Natural killer cell treated with Interleukin-12 subunit alpha and Interleukin-12 subunit beta and Interleukin-15 and Interleukin-18, amount 100 ng/mL, for 72 hours (primary cell): ENCODE results near the gene DENND1C. TPM values are rescaled to one million over a fixed set of nuclear protein-coding genes. Genes with fewer than 3 reads are reported as not detected.
"Not testable (repeated sequence)": the region's sequence is repeated elsewhere in the genome, so short reads cannot be mapped to it uniquely, and the experiment has no call there.

ENCODE experiments used
- ATAC-seq, 2 donors: fragments of 150-1000 bp; cut with Tn5 transposase in 1 of 2; sonication (Bioruptor Pico), chemical (Tn5 transposase) in 1 of 2; 2 replicates each; pipeline ENCODE4 v1.10.0; 2021
- DNase-seq: peaks from one replicate; pipeline ENCODE4 v3.0.0; 2022; ENCODE audit warnings: low spot score
- H3K27ac Mint-ChIP-seq, 2 donors: 1 replicate in 1 of 2; 2 replicates in 1 of 2; pipeline ENCODE4 v1.8.0; 2022; ENCODE audit warnings: mixed read lengths in 2 of 2, mild to moderate bottlenecking in 1 of 2, moderate library complexity in 1 of 2
- H3K27me3 Mint-ChIP-seq, 2 donors: 1 replicate in 1 of 2; 2 replicates in 1 of 2; pipeline ENCODE4 v1.8.0; 2022; ENCODE audit warnings: mixed read lengths in 2 of 2
- H3K36me3 Mint-ChIP-seq: one replicate; pipeline ENCODE4 v1.8.0; 2022; ENCODE audit warnings: mixed read lengths
- H3K4me1 Mint-ChIP-seq, 2 donors: 1 replicate in 1 of 2; 2 replicates in 1 of 2; pipeline ENCODE4 v1.8.0; 2022; ENCODE audit warnings: low read depth in 2 of 2, mixed read lengths in 2 of 2, mild to moderate bottlenecking in 1 of 2
- H3K4me3 Mint-ChIP-seq: one replicate; pipeline ENCODE4 v1.8.0; 2022; ENCODE audit warnings: mixed read lengths
- H3K9me3 Mint-ChIP-seq: 2 replicates; pipeline ENCODE4 v1.8.0; 2022; ENCODE audit warnings: mixed read lengths
- total RNA-seq, 2 donors: library from RNA; stranded (reverse); gene quantifications; one replicate each; pipeline ENCODE4 v1.2.3, GENCODE V29; 2022

Gene DENND1C
- total RNA-seq, 2 donors from 2014 or later: 73.6 to 131 TPM

DNA sequence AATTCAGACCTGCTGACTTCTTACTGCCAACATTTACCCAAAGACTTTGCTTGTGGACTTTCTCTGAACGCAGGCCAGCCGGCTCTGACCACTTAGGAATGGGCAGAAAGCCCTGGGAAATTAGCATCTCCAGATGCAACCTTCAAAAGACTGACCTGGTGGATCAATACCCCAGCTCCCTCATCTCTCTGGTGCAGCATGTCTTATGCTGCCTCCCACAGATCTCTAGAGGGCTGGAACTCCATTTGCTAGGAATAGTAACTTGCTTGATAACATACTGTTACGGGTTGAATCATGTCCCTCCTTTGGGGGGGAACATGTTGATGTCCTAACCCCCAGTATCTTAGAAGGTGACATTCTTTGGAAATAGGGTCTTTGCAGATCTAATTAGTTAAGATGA lies 35.1 kb downstream of the DENND1C start:
- Mint-ChIP-seq H3K4me3 (no peak overlapping the region), H3K4me1 (no peaks in the 10 kb centered on the region), H3K27me3 (no peaks in the 10 kb centered on the region), H3K27ac (no peak overlapping the region), H3K36me3 (no peaks in the 10 kb centered on the region), H3K9me3 (no peaks in the 10 kb centered on the region)
- DNase-seq: no peak
- ATAC-seq: no peak

DNA sequence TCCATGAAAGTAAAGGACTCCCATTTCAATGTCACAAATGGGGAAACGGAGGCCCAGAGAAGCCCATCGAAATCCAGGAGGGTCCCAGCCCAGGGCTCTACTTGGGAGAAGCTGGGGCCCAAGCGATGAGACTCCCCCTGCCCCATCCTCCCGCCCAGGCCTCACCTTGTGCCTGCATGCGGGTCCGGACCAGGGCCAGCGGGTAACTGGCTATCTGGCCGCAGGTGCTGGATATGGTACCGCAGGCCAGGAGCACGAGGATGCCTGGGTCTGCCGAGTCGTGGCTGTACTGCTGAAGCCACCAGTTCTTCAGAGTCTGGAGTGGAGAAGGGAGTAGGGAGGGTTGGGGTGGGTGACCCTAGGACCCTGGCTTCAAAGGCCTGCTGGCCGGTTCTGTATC lies 37.6 kb downstream of the DENND1C start:
- Mint-ChIP-seq H3K4me1 (no peaks in the 10 kb centered on the region), H3K27ac (no peak overlapping the region), H3K27me3 (no peaks in the 10 kb centered on the region), H3K36me3 (no peaks in the 10 kb centered on the region), H3K4me3 (no peak overlapping the region), H3K9me3 (no peaks in the 10 kb centered on the region)
- no peak for ATAC-seq
- DNase-seq: no peak

DNA sequence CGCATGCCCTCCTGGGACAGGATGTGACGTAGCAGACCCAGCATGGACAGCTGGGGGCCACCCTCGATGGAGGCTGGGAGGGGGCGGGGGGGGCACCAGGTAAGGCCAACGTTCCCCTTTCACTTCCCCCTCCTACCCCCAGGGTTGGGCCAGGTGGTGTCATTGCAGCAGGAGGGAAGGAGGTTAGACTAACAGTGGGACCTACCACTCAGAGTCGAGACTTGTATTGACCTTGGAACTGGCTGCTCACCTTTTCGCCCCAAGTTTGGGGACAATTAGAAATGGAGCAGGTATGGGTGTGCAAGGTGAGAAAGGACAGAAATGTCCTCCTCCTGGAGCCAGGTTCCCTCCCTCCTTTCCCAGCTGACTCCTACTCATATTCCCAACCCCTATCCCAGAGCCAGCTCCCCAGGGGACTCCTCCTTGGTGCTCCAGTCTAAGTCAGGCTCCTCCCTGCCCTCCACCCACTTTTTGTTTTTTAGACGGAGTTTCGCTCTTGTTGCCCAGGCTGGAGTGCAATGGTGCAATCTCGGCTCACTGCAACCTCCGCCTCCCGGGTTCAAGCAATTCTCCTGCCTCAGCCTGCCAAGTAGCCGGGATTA lies 39.4 kb downstream of the DENND1C start:
- no peak overlapping the region for H3K27ac Mint-ChIP-seq
- no peak overlapping the region for H3K4me3 Mint-ChIP-seq
- H3K36me3 Mint-ChIP-seq: no peaks in the 10 kb centered on the region
- DNase-seq: no peak
- ATAC-seq: no peak
- H3K4me1 Mint-ChIP-seq: no peaks in the 10 kb centered on the region
- H3K27me3 Mint-ChIP-seq: peaks cover 0 to 3% of the 10 kb centered on the region in 2 donors
- H3K9me3 Mint-ChIP-seq: no peaks in the 10 kb centered on the region

DNA sequence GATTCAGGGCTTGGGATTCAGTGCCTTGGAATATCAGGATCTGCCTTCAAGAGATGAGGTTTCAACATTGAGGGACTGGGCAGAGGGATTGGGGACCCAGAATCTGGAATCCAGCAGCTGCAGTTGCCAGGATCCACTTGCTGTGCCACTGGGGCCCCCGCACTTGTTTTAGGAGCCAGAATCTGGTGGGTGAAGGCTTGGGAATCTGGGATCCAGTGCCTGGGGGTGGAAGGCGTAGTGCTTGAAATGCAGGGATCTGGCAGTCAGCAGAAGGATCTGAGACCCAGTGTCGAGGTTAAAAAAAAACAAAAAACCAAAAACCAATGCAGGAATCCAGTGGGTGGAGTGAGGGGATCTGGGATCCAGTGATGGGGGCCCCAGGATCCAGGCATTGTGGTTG lies 40.7 kb downstream of the DENND1C start:
- Mint-ChIP-seq H3K27me3 (peaks cover 0 to 3% of the 10 kb centered on the region in 2 donors), H3K4me3 (no peak overlapping the region), H3K4me1 (no peaks in the 10 kb centered on the region), H3K27ac (no peak overlapping the region), H3K36me3 (no peaks in the 10 kb centered on the region), H3K9me3 (no peaks in the 10 kb centered on the region)
- ATAC-seq (no peak), DNase-seq (no peak)

DNA sequence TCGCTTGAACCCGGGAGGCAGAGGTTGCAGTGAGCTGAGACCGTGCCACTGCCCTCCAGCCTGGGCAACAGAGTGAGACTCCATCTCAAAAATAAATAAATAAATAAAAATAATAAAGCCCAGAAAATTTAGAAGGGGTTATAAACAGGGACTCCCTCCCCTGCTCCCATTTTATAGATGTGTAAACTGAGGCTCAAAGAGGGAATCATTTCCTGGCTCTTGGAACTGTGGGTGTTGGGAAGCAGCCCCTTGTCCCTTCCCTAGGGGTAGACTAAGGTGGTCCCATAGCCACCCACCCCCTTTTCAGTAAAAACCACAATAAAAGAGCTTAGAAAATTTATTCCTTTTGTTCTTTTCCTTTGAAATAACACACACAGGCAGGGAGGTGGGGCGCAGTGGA lies 41.8 kb downstream of the DENND1C start:
- H3K27ac Mint-ChIP-seq: no peak overlapping the region
- H3K4me1 Mint-ChIP-seq: no peaks in the 10 kb centered on the region
- H3K36me3 Mint-ChIP-seq: no peaks in the 10 kb centered on the region
- DNase-seq: no peak
- H3K27me3 Mint-ChIP-seq: peaks cover 0 to 3% of the 10 kb centered on the region in 2 donors
- no peak for ATAC-seq
- no peak overlapping the region for H3K4me3 Mint-ChIP-seq
- H3K9me3 Mint-ChIP-seq: no peaks in the 10 kb centered on the region

DNA sequence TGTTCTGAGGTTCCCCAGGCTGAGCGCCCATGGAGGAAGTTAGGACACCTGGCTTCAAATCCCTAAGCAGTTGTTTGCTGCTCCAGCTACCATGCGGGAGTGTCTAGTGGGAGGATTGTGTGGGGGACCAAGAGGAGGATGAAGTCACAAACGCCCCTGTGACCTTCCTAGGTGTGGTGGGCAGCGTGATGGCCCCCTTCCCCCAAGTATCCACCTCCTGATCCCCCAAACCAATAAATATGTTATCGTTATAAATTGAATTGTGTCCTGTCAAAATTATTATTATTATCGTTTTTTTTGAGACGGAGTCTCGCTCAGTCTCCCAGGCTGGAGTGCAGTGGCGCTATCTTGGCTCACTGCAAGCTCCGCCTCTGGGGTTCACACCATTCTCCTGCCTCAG lies 47.9 kb downstream of the DENND1C start, which contains the start of gene SLC25A41:
Gene SLC25A41 (minus strand): TSS at position 101 of the 400 bp plus-strand sequence. CDS start 70 bp downstream, at position 31.
- Mint-ChIP-seq H3K36me3 (no peaks in the 10 kb centered on the region), H3K4me3 (no peak within 1 kb of the TSS), H3K27ac (no peak within 1 kb of the TSS), H3K27me3 (peaks cover 0 to 3% of the 10 kb centered on the region in 2 donors), H3K9me3 (no peaks in the 10 kb centered on the region), H3K4me1 (peaks cover 0 to 3% of the 10 kb centered on the region in 2 donors)
- DNase-seq: no peak
- ATAC-seq: no peak

DNA sequence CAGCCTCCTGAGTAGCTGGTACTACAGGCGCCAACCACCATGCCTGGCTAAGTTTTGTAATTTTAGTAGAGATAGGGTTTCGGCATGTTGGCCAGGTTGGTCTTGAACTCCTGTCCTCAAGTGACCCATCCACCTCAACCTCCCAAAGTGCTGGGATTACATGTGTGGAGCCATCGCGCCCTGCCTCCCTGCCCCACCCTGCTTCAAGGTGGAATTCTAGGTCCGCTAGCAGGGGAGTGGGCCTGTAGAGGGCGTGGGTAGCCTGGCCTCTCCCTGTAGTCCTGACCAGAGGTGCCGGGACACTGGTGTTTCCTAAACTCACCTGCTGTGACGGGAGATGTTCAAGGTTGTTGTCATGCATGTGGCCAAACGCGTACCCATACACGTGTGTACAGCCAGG lies 48.4 kb downstream of the DENND1C start:
- Mint-ChIP-seq H3K4me3 (no peak overlapping the region), H3K27ac (no peak overlapping the region), H3K9me3 (no peaks in the 10 kb centered on the region), H3K4me1 (peaks cover 0 to 3% of the 10 kb centered on the region in 2 donors), H3K27me3 (peaks cover 0 to 2% of the 10 kb centered on the region in 2 donors), H3K36me3 (no peaks in the 10 kb centered on the region)
- no peak for ATAC-seq
- DNase-seq: no peak

DNA sequence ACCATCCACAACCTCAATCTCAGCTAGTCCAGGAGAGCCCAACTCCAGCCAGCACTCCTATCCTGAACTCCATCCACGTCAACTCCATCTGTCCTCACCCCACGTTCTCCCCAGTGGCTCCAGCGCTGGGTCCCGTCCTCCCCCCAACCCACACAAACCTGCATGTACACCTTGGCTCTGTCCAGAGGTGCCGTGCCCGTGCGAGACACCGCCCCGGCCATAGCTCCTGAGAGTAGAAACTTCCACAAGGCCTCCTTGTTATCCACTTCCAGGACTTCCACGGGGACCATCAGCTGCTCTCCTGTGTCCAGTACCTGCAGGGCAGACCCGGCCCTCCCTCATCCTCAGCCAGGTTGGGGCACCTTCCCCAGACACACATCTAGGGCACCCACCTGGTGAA lies 49.7 kb downstream of the DENND1C start:
- H3K36me3 Mint-ChIP-seq: no peaks in the 10 kb centered on the region
- H3K27ac Mint-ChIP-seq: peak overlapping the region in 1 of 2 donors; percentile 53
- no peaks in the 10 kb centered on the region for H3K9me3 Mint-ChIP-seq
- no peak overlapping the region for H3K4me3 Mint-ChIP-seq
- peak in 1 of 2 donors; percentile 29 for ATAC-seq
- no peak for DNase-seq
- H3K4me1 Mint-ChIP-seq: peaks cover 0 to 3% of the 10 kb centered on the region in 2 donors
- no peaks in the 10 kb centered on the region for H3K27me3 Mint-ChIP-seq

DNA sequence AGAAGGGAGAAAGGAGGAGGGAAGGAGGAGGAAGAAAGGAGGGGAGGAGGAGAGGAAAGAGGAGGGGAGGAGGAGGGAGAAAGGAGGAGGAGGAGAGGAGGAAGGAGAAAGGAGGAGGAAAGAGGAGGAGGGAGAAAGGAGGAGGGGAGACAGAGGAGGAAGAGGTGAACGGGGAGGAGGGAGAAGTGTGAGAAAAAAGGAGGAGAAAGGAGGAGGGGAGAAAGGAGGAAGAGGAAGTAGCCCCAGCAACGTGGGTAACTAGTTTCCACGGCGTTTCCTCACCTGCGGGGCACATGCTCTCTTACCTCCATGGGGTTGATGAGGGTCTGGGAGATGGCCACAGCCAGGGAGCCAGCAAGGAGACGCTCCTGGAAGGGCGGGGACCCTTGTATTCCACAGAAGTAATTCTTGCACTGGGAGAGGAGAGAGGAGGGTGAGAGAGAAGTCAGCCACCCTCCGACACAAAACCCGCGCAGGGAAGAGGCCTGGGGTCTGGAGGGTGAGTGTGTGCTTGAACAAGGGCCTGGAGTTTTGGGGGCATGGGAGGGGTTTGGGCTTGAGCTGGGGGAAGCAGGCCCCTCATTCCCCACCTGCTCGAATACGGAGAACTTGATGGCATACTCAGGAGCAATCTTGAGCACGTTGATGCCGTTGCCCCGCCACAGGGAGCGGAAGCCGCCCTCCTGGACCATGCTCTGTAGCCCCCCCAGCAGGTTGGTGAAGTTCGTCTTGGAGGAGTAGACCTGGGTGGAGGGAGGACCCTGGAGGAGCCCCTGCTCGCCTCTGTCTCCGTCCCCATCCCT lies 52.0 kb downstream of the DENND1C start:
- no peaks in the 10 kb centered on the region for H3K36me3 Mint-ChIP-seq

DNA sequence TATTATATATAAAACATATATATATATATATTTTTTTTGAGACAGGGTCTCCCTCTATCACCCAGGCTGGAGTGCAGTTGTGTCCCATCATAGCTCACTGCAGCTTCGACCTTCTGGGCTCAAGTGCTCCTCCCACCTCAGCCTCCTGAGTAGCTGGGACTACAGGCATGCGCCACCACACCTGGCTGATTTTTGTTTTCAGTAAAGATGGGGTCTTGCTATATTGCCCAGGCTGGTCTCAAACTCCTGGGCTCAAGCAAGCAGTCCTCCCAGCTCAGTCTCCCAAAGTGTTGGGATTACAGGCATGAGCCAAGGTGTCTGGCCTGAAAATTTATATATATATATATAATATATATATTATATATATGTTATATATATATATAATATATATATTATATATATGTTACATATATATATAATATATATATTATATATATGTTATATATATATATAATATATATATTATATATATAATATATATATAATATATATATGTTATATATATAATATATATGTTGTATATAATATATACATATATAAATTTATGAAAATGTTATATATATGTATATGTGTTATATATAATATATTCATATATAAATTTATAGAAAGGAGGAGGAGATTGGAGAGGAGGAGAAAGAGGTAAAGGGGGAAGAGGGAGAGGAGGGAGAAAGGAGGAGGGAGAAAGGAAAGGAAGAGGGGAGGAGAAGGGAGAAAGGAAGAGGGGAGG lies 52.7 kb downstream of the DENND1C start:
- not testable (repeated sequence) for H3K27me3 Mint-ChIP-seq, ATAC-seq, H3K27ac Mint-ChIP-seq, DNase-seq, H3K36me3 Mint-ChIP-seq, H3K4me3 Mint-ChIP-seq, H3K9me3 Mint-ChIP-seq
- H3K4me1 Mint-ChIP-seq: peaks cover 10 to 11% of the 10 kb centered on the region in 2 donors

More for the DNA sequence above, 52.0 kb downstream of the DENND1C start:
- no peak for DNase-seq
- Mint-ChIP-seq H3K4me1 (peaks cover 9 to 11% of the 10 kb centered on the region in 2 donors), H3K27me3 (no peaks in the 10 kb centered on the region), H3K27ac (no peak overlapping the region), H3K9me3 (no peaks in the 10 kb centered on the region), H3K4me3 (no peak overlapping the region)
- ATAC-seq: no peak

DNA sequence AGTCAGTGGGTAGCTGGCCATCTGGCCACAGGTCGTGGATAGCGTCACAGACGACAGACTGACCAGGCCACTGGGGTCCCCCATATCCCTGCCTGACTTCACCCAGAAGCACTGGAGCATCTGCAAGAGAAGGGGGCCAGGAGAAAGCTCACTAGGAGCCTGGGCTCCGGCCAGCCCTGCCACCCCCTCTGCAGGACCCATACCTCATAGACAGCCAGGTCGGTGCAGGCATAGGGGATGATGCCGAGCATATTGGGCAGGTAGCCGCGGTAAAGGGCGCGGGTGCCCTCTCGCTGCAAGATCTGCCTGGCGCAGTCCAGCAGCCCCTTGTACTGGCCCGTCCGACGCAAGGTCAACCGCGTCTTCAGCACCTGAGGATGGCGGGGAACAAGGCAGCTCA lies 54.5 kb downstream of the DENND1C start:
- H3K9me3 Mint-ChIP-seq: no peaks in the 10 kb centered on the region
- no peak for DNase-seq
- H3K27me3 Mint-ChIP-seq: no peaks in the 10 kb centered on the region
- no peak for ATAC-seq
- H3K27ac Mint-ChIP-seq: no peak overlapping the region
- peaks cover 26 to 28% of the 10 kb centered on the region in 2 donors for H3K4me1 Mint-ChIP-seq
- H3K36me3 Mint-ChIP-seq: no peaks in the 10 kb centered on the region
- no peak overlapping the region for H3K4me3 Mint-ChIP-seq

DNA sequence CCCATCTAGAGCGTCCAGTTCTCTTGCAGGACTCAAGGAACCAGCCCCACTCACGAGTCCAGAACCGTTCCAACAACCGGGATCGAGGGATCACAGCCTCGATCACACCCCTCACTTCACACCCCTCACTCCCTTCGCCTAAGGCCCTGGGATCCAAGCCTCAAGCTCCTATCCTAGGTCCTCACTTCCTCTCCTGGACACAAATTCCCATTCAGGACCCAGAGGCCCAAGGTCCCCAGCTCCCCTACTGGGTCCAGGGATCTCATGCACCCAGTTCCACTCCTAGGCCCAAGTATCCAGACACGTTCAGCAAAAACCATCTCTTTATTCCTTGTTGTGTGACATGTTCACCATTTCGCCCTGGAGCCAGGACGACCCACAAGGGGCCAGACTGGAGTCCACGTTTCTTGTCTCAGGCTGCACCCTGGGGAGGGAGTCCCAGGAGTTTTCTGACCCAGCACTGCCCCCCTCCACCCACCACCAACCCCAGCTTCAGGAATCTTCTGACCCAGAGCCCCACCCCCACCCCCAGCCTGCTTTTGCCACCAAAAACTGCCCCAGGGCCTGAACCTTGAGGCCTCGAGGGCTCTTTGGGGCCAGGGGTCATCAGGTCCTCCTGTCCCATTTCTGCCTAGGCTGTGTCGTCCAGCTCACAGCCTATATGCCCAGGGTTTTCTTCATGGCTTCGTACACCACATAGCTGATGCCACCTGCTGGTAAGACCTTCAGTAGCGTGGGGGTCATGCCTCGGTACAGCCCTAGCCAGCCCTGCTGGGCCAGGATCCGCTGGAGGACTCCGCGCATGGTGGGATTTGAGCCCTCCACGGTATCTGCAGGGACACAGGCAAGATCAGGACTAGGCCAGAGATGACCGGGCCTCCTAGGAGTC lies 55.6 kb downstream of the DENND1C start:
- DNase-seq (no peak), ATAC-seq (no peak)
- Mint-ChIP-seq H3K9me3 (no peaks in the 10 kb centered on the region), H3K27me3 (no peaks in the 10 kb centered on the region), H3K4me3 (peak overlapping the region; percentile 69), H3K27ac (peak overlapping the region; percentile 55 to 67), H3K36me3 (no peaks in the 10 kb centered on the region), H3K4me1 (peaks cover 27 to 30% of the 10 kb centered on the region in 2 donors)
